Sigmoid colon (tissue), 4 donors: ENCODE data around the gene TIPIN.

Experiments used
- CTCF ChIP-seq, 4 experiments: fragments of 450-650 bp in 3 of 4; fragments of 200-600 bp in 1 of 4; IDR thresholded peaks; one replicate each; pipeline ENCODE4 v1.5.1; 2016 to 2019; ENCODE audit warnings: antibody characterized with exemption in 4 of 4, mild to moderate bottlenecking in 3 of 4, moderate library complexity in 2 of 4
- EP300 ChIP-seq, 4 donors: sonication (generic); formaldehyde crosslinking; IDR thresholded peaks; one replicate each; pipeline ENCODE4 v1.6.1; 2017; ENCODE audit warnings: antibody characterized with exemption in 4 of 4
- POLR2A ChIP-seq, 2 donors: fragments of 450-650 bp; IDR thresholded peaks; one replicate each; pipeline ENCODE4 v1.6.1; 2016; ENCODE audit warnings: antibody characterized with exemption in 2 of 2, mild to moderate bottlenecking in 2 of 2, moderate library complexity in 2 of 2

GRCh38 chr15:66389098-66389858, 32.8 kb upstream of the TIPIN start:
- no peak for TF ChIP-seq CTCF (IDR thresholded peaks at IDR 0.05)
- TF ChIP-seq POLR2A (IDR thresholded peaks at IDR 0.05): no peak
- TF ChIP-seq EP300 (IDR thresholded peaks at IDR 0.05): no peak
